Mammary epithelial cell (primary cell): ENCODE results near the gene STAMBP.

Source experiments
- CTCF ChIP-seq, 2 donors: IDR thresholded peaks in 1 of 2; conservative IDR thresholded peaks in 1 of 2; 2 replicates each; pipeline ENCODE4 v1.5.1; 2011 to 2012; ENCODE audit warnings: inconsistent platforms in 2 of 2, low read length in 2 of 2, mild to moderate bottlenecking in 2 of 2, control low read depth in 1 of 2, low read depth in 1 of 2; ENCODE audit not compliant: insufficient read depth in 1 of 2; ENCODE audit errors: extremely low read depth in 1 of 2
- EZH2 ChIP-seq: IDR thresholded peaks from 2 replicates; pipeline ENCODE4 v1.6.1; 2012; ENCODE audit warnings: low read length, inconsistent platforms, borderline replicate concordance

- TF ChIP-seq CTCF (conservative IDR thresholded peaks at IDR 0.05 in 1 of 2, IDR thresholded peaks at IDR 0.05 in 1 of 2; ENCODE audit: extremely low read depth in 1 of 2, insufficient read depth in 1 of 2, low read depth in 1 of 2, low read length in 2 of 2), result no peak
- no peak for TF ChIP-seq EZH2
Observed at GRCh38 chr2:73836141-73836943, 7.6 kb downstream of the STAMBP start.
